Esophagus squamous epithelium (tissue), 5 donors: ENCODE measurements around the gene KRT27. TPM values are rescaled to one million over a fixed set of nuclear protein-coding genes. Genes with fewer than 3 reads are reported as not detected.

ENCODE experiments used
- DNase-seq: peaks from one replicate; lab custom pipeline; 2025; lab: John Stamatoyannopoulos, UW
- H3K27ac ChIP-seq, 4 donors: fragments of 200-600 bp; sonication (generic); one replicate each; pipeline ENCODE4 v1.5.1; 2016 to 2019; ENCODE audit warnings: mild to moderate bottlenecking in 1 of 4
- H3K27me3 ChIP-seq, 4 donors: fragments of 200-600 bp; sonication (generic); 1 replicate in 3 of 4; 2 replicates in 1 of 4; pipeline versions ENCODE4 v1.5.1 to v1.6.0; 2017 to 2021; ENCODE audit warnings: antibody characterized with exemption in 1 of 4
- H3K36me3 ChIP-seq, 3 donors: fragments of 200-600 bp; sonication (generic); one replicate each; pipeline ENCODE4 v1.5.1; 2016 to 2019
- H3K4me1 ChIP-seq, 3 donors: fragments of 200-600 bp; sonication (generic); one replicate each; pipeline ENCODE4 v1.5.1; 2017 to 2019
- H3K4me3 ChIP-seq, 4 donors: fragments of 200-600 bp; sonication (generic); 1 replicate in 3 of 4; 2 replicates in 1 of 4; pipeline ENCODE4 v1.5.1; 2016 to 2019; ENCODE audit warnings: mild to moderate bottlenecking in 2 of 4, moderate library complexity in 1 of 4
- H3K9me3 ChIP-seq, 3 donors: fragments of 200-600 bp; sonication (generic); one replicate each; pipeline ENCODE4 v1.5.1; 2016 to 2019
- CTCF ChIP-seq, 6 experiments: fragments of 450-650 bp in 4 of 6; fragments of 200-600 bp in 2 of 6; sonication (generic) in 2 of 6; IDR thresholded peaks; one replicate each; pipeline ENCODE4 v1.5.1; 2016 to 2019; ENCODE audit warnings: antibody characterized with exemption in 6 of 6, mild to moderate bottlenecking in 4 of 6, moderate library complexity in 4 of 6
- POLR2A ChIP-seq, 4 donors: fragments of 450-650 bp; IDR thresholded peaks; one replicate each; pipeline ENCODE4 v1.6.1; 2017; ENCODE audit warnings: antibody characterized with exemption in 4 of 4, mild to moderate bottlenecking in 4 of 4, moderate library complexity in 3 of 4
- WGBS, 2 donors: methylation state at CpG; one replicate each; pipeline ENCODE4 v1.1.5; 2018; 5-methylcytosine and 5-hydroxymethylcytosine counted together
- intact Hi-C: fragments of 100-400 bp; cut with DNase I; formaldehyde crosslinking; loops from one replicate; pipeline ENCODE4 v1.15.0; 2022
- total RNA-seq, 4 donors: library from RNA; depleted of rRNA; stranded (reverse); fragments of >200 nt; gene quantifications; one replicate each; pipeline ENCODE4 v1.1.0, GENCODE V29; 2016
- donor health status: DM: yes; HTN: yes; CAD: no.

Gene KRT27
- total RNA-seq, result not detected

GRCh38 chr17:40782450-40782849, at the start of gene KRT27:
TSS of gene KRT27 (minus strand) at chr17:40782550. CDS start at chr17:40782493, 57 bp downstream.
- intact Hi-C loops, result loop anchor here (10.0 kb wide), 1 partner anchor 158 kb away; no protein-coding TSS in a partner anchor
- H3K36me3 ChIP-seq, result no peaks in the 10 kb centered on the region

GRCh38 chr17:40830085-40830776, 47.9 kb upstream of the KRT27 start:
- intact Hi-C loops, result no loop called here
- TF ChIP-seq CTCF (IDR thresholded peaks at IDR 0.05), result no peak
- no peak for TF ChIP-seq POLR2A (IDR thresholded peaks at IDR 0.05)

More at GRCh38 chr17:40782450-40782849, at the start of gene KRT27:
- TF ChIP-seq CTCF (IDR thresholded peaks at IDR 0.05) (no peak), POLR2A (IDR thresholded peaks at IDR 0.05) (no peak)
- peaks cover 0 to 7% (median 0%) of the 10 kb centered on the region in 3 donors for H3K4me1 ChIP-seq
- H3K4me3 ChIP-seq, result no peak within 1 kb of the TSS
- 90 to 100% methylated on average over 2 to 4 of the region's 4 CpGs for WGBS, 2 donors
- DNase-seq, result no peak
- no peaks in the 10 kb centered on the region for H3K9me3 ChIP-seq
- H3K27ac ChIP-seq, result no peak within 1 kb of the TSS
- peaks cover 0 to 54% (median 0%) of the 10 kb centered on the region in 4 donors for H3K27me3 ChIP-seq

GRCh38 chr17:40828454-40829044, 46.2 kb upstream of the KRT27 start:
- Histone ChIP-seq H3K4me1 (no peaks in the 10 kb centered on the region), H3K9me3 (no peaks in the 10 kb centered on the region), H3K36me3 (peaks cover 0 to 3% (median 0%) of the 10 kb centered on the region in 3 donors), H3K27ac (no peak overlapping the region), H3K4me3 (no peak overlapping the region), H3K27me3 (no peaks in the 10 kb centered on the region)
- intact Hi-C loops, result no loop called here
- WGBS, 2 donors, result 75 to 79% methylated on average over 4 of the region's 4 CpGs
- no peak for DNase-seq
- TF ChIP-seq POLR2A (IDR thresholded peaks at IDR 0.05) (no peak), CTCF (IDR thresholded peaks at IDR 0.05) (no peak)

More at GRCh38 chr17:40830085-40830776, 47.9 kb upstream of the KRT27 start:
- Histone ChIP-seq H3K27me3 (no peaks in the 10 kb centered on the region), H3K4me1 (no peaks in the 10 kb centered on the region), H3K9me3 (no peaks in the 10 kb centered on the region), H3K4me3 (no peak overlapping the region), H3K27ac (no peak overlapping the region), H3K36me3 (peaks cover 0 to 16% (median 0%) of the 10 kb centered on the region in 3 donors)
- 86 to 91% methylated on average over 2 of the region's 2 CpGs for WGBS, 2 donors
- no peak for DNase-seq

GRCh38 chr17:40827746-40828453, 45.5 kb upstream of the KRT27 start:
- H3K27ac ChIP-seq, result no peak overlapping the region

More at GRCh38 chr17:40827746-40828453, 45.5 kb upstream of the KRT27 start:
- no peak for DNase-seq
- TF ChIP-seq POLR2A (IDR thresholded peaks at IDR 0.05) (no peak), CTCF (IDR thresholded peaks at IDR 0.05) (no peak)
- no peaks in the 10 kb centered on the region for H3K9me3 ChIP-seq
- H3K4me1 ChIP-seq, result no peaks in the 10 kb centered on the region
- H3K36me3 ChIP-seq, result peaks cover 0 to 3% (median 0%) of the 10 kb centered on the region in 3 donors
- H3K27me3 ChIP-seq, result no peaks in the 10 kb centered on the region
- 62 to 77% methylated on average over 7 of the region's 7 CpGs for WGBS, 2 donors
- intact Hi-C loops, result no loop called here
- no peak overlapping the region for H3K4me3 ChIP-seq
